RWPE2 (cell line): ENCODE results near the gene CAMK2A.

Experiments
- ATAC-seq: fragments of 200-7000 bp; cut with Tn5 transposase; 3 replicates; pipeline ENCODE4 v1.9.1; 2021; ENCODE audit warnings: low read depth
- DNase-seq: peaks from one replicate; pipeline ENCODE4 v3.0.0-alpha.2; 2020; ENCODE audit warnings: low spot score
- H3K27ac ChIP-seq: fragments of 450-650 bp; 2 replicates; pipeline ENCODE4 v1.5.1; 2017; ENCODE audit warnings: mild to moderate bottlenecking; ENCODE audit not compliant: poor library complexity, severe bottlenecking
- H3K27me3 ChIP-seq: fragments of 250-450 bp; sonication (Bioruptor Pico); 2 replicates; pipeline ENCODE4 v1.5.1; 2021; ENCODE audit warnings: mild to moderate bottlenecking, moderate library complexity; ENCODE audit not compliant: insufficient read depth, poor library complexity, severe bottlenecking
- H3K36me3 ChIP-seq: fragments of 250-450 bp; sonication (Bioruptor Pico); 2 replicates; pipeline ENCODE4 v1.5.1; 2020; ENCODE audit warnings: low read depth, mild to moderate bottlenecking, moderate library complexity
- H3K4me1 ChIP-seq: fragments of 250-450 bp; sonication (Bioruptor Pico); 2 replicates; pipeline ENCODE4 v1.5.1; 2021; ENCODE audit warnings: mild to moderate bottlenecking, moderate library complexity; ENCODE audit not compliant: insufficient read depth, poor library complexity, severe bottlenecking
- H3K4me3 ChIP-seq: fragments of 250-450 bp; sonication (Bioruptor Pico); 2 replicates; pipeline ENCODE4 v1.5.1; 2021; ENCODE audit warnings: mild to moderate bottlenecking, moderate library complexity; ENCODE audit not compliant: severe bottlenecking
- H3K9me3 ChIP-seq: fragments of 250-450 bp; sonication (Bioruptor Pico); 2 replicates; pipeline ENCODE4 v1.5.1; 2021; ENCODE audit warnings: mild to moderate bottlenecking, moderate library complexity; ENCODE audit not compliant: severe bottlenecking
- CTCF ChIP-seq: fragments of 450-650 bp; IDR thresholded peaks from one replicate; pipeline ENCODE4 v1.5.1; 2017; ENCODE audit warnings: mild to moderate bottlenecking, moderate library complexity; ENCODE audit not compliant: poor library complexity, severe bottlenecking

CAMK2A gene

DNA sequence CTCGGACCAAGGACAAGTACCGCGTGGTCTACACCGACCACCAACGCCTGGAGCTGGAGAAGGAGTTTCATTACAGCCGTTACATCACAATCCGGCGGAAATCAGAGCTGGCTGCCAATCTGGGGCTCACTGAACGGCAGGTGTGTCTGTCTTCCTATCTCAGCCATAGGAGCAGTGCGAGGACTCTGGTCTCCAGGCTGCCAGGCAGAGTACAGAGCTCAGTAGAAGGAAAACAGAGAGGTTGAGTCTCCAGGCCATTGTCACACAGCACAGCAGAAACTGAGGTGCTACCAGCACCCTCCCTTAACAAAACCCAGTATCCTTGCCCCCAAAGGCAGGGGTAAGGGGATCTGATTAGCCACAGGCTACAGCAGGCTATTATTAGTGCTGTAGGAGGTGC, 106.8 kb downstream of the CAMK2A start:
- no peak for TF ChIP-seq CTCF
- H3K9me3 ChIP-seq, result no peaks in the 10 kb centered on the region
- no peak for DNase-seq
- no peak for ATAC-seq
- peaks cover 2% of the 10 kb centered on the region for H3K27me3 ChIP-seq
- H3K4me1 ChIP-seq, result no peaks in the 10 kb centered on the region
- H3K36me3 ChIP-seq, result no peaks in the 10 kb centered on the region
- no peak overlapping the region for H3K27ac ChIP-seq
- no peak overlapping the region for H3K4me3 ChIP-seq

DNA sequence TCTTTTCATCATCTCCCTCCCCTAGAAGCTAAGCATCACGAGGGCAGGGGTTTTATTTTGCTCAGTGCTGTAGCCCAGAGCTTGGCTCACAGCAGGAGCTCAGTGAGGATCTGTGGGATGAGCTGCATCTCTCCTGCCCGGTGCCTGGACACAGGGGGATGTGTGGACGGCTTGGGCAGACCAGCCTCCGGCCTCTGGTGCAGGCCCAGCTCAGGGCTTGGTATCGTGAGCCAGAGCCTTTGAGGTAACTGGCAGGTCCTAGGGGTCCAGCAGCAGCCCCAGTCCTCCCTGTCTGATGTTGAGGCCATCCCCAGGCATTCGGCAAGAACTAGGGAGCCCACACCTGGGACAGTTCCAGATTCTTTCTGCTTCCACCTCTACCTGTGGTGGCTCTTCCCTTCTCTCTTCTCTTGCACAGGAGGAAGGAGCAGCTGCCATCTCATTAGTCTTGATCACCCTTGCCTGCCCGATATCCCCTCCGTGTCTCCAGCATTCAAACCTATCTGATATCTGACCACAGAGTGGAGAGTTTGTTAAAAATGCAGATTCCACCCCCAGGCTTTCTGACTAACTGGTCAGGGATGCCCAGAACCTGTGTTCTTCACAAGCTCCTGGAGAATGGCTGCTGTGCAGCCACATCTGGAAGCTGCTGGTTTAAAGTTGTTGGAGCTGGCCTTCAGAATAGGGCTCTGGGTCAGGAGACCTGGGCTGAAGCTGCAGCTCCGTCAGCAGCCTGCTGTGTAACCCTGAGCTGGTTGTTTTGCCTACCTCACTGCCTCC, 107.6 kb downstream of the CAMK2A start:
- no peaks in the 10 kb centered on the region for H3K27me3 ChIP-seq
- no peaks in the 10 kb centered on the region for H3K36me3 ChIP-seq
- no peak overlapping the region for H3K4me3 ChIP-seq
- no peak for ATAC-seq
- TF ChIP-seq CTCF, result no peak
- no peak for DNase-seq
- H3K27ac ChIP-seq, result no peak overlapping the region
- no peaks in the 10 kb centered on the region for H3K9me3 ChIP-seq
- H3K4me1 ChIP-seq, result no peaks in the 10 kb centered on the region

GRCh38 chr5:150181027-150181426, 108.5 kb downstream of the CAMK2A start:
- H3K4me1 ChIP-seq, result no peaks in the 10 kb centered on the region
- no peak overlapping the region for H3K27ac ChIP-seq
- no peak for DNase-seq
- ATAC-seq, result no peak
- no peak overlapping the region for H3K4me3 ChIP-seq
- TF ChIP-seq CTCF, result no peak
- no peaks in the 10 kb centered on the region for H3K27me3 ChIP-seq
- no peaks in the 10 kb centered on the region for H3K36me3 ChIP-seq
- H3K9me3 ChIP-seq, result no peaks in the 10 kb centered on the region

DNA sequence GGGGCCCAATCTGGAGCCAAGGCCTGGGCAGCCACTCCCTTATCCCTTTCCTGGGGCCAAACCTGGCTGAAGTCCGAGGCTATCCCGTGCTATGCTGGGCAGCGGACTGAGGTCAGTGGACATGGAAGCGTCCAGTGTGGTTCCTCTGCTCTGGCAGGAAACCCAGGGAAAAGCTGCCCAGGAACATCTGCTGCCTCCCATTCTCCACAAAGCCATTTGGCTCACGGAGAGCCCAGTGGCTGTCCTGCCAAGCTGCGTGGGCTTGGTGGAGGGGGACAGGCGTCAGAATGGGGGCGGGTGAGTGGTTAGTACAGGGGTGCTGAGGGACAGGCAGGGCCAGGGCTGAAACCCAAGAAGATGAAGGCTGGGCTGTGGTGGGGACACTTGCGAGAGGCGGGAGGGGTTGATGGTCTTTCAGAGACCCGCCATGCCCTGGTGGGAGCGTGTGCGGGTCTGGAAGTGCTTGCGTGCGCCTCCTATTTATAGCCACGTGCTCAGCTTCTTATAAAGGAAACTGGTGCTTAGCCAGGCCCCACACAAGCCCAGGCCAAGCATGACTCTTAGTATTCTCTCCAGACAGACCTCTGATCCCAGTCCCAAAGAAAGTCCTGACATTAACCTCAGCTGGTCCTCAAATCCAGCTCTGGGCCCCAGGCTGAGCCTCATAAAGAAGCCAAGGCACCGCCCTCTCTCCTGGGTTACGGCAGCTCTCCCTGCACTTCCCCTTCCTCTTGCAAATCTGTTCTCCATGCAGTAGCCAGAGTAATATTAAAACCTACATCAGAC, 109.1 kb downstream of the CAMK2A start:
- DNase-seq, result no peak
- no peaks in the 10 kb centered on the region for H3K36me3 ChIP-seq
- H3K27ac ChIP-seq, result no peak overlapping the region
- TF ChIP-seq CTCF, result no peak
- H3K27me3 ChIP-seq, result no peaks in the 10 kb centered on the region
- H3K4me1 ChIP-seq, result no peaks in the 10 kb centered on the region
- no peak for ATAC-seq
- H3K9me3 ChIP-seq, result no peaks in the 10 kb centered on the region
- no peak overlapping the region for H3K4me3 ChIP-seq
